Upper lobe of left lung (tissue), 6 donors: Measurements from ENCODE around the gene TMEM221. TPM values are rescaled to one million over a fixed set of nuclear protein-coding genes. Genes with fewer than 3 reads are reported as not detected.

ENCODE experiments used
- ATAC-seq, 2 donors: fragments of 200-7000 bp; cut with Tn5 transposase; one replicate each; pipeline ENCODE4 v1.9.1; 2022; ENCODE audit warnings: mild to moderate bottlenecking in 2 of 2, moderate library complexity in 2 of 2; ENCODE audit not compliant: low FRiP score in 2 of 2
- DNase-seq, 2 donors: peaks; one replicate each; pipeline ENCODE4 v3.0.0-alpha.2; 2019 to 2020
- H3K27ac ChIP-seq, 4 donors: fragments of 200-600 bp; sonication (generic); one replicate each; pipeline ENCODE4 v1.5.1; 2016 to 2019
- H3K27me3 ChIP-seq, 4 donors: fragments of 200-600 bp; sonication (generic); one replicate each; pipeline ENCODE4 v1.5.1; 2017 to 2019
- H3K36me3 ChIP-seq, 4 donors: fragments of 200-600 bp; sonication (generic); one replicate each; pipeline ENCODE4 v1.5.1; 2016 to 2019
- H3K4me1 ChIP-seq, 4 donors: fragments of 200-600 bp; sonication (generic); one replicate each; pipeline ENCODE4 v1.5.1; 2018 to 2019
- H3K4me3 ChIP-seq, 4 donors: fragments of 200-600 bp; sonication (generic); one replicate each; pipeline ENCODE4 v1.5.1; 2017 to 2019; ENCODE audit warnings: mild to moderate bottlenecking in 2 of 4, moderate library complexity in 1 of 4
- H3K9me3 ChIP-seq, 4 donors: fragments of 200-600 bp; sonication (generic); one replicate each; pipeline ENCODE4 v1.5.1; 2018 to 2019
- CTCF ChIP-seq, 6 experiments: fragments of 450-650 bp in 4 of 6; fragments of 200-600 bp in 2 of 6; sonication (generic) in 2 of 6; IDR thresholded peaks; one replicate each; pipeline ENCODE4 v1.5.1; 2016 to 2019; ENCODE audit warnings: antibody characterized with exemption in 6 of 6
- EP300 ChIP-seq, 4 donors: sonication (generic); formaldehyde crosslinking; IDR thresholded peaks; one replicate each; pipeline ENCODE4 v1.5.1; 2017; ENCODE audit warnings: antibody characterized with exemption in 4 of 4, control low read depth in 2 of 4
- POLR2A ChIP-seq, 4 donors: fragments of 450-650 bp; IDR thresholded peaks; one replicate each; pipeline ENCODE4 v1.5.1; 2016 to 2017; ENCODE audit warnings: antibody characterized with exemption in 4 of 4, mild to moderate bottlenecking in 2 of 4
- POLR2AphosphoS5 ChIP-seq, 2 donors: sonication (generic); formaldehyde crosslinking; IDR thresholded peaks; one replicate each; pipeline ENCODE4 v1.5.1; 2017; ENCODE audit warnings: antibody characterized with exemption in 2 of 2
- WGBS, 2 donors: methylation state at CpG; one replicate each; pipeline ENCODE4 v1.1.5; 2017 to 2018; 5-methylcytosine and 5-hydroxymethylcytosine counted together
- total RNA-seq, 6 donors: library from RNA; depleted of rRNA in 4 of 6; stranded (reverse); fragments of >200 nt in 4 of 6; gene quantifications; one replicate each; pipeline versions ENCODE4 v1.1.0 to v1.2.1, GENCODE V29; 2016 to 2021
- donor health status: DM: no; HTN: no; CAD: no; lungs with moderate emphysema.
- donor health status: DM: no; HTN: yes; CAD: no; lungs with severe emphysema.

TMEM221 gene
- total RNA-seq, 6 donors from 2014 or later, result 0.14 TPM; not detected in 5

GRCh38 chr19:17487284-17488121 is 39.0 kb upstream of the TMEM221 start:
- no peaks in the 10 kb centered on the region for H3K9me3 ChIP-seq
- WGBS, 2 donors, result 79 to 87% methylated on average over 12 to 15 of the region's 18 CpGs
- DNase-seq (peak in 1 of 2 donors; percentile 38), ATAC-seq (no peak)
- TF ChIP-seq POLR2AphosphoS5 (IDR thresholded peaks at IDR 0.05), result no peak
- no peak for TF ChIP-seq POLR2A (IDR thresholded peaks at IDR 0.05)
- TF ChIP-seq CTCF (IDR thresholded peaks at IDR 0.05), result no peak
- TF ChIP-seq EP300 (IDR thresholded peaks at IDR 0.05), result no peak
- H3K4me1 ChIP-seq, result peaks cover 17 to 24% (median 21%) of the 10 kb centered on the region in 4 donors
- peak overlapping the region in 1 of 4 donors; percentile 54 for H3K27ac ChIP-seq
- H3K27me3 ChIP-seq, result no peaks in the 10 kb centered on the region
- no peak overlapping the region for H3K4me3 ChIP-seq
- no peaks in the 10 kb centered on the region for H3K36me3 ChIP-seq

- Histone ChIP-seq H3K4me1 (peaks cover 17 to 24% (median 22%) of the 10 kb centered on the region in 4 donors), H3K27me3 (no peaks in the 10 kb centered on the region), H3K36me3 (no peaks in the 10 kb centered on the region), H3K4me3 (no peak overlapping the region), H3K27ac (no peak overlapping the region), H3K9me3 (no peaks in the 10 kb centered on the region)
- 95 to 96% methylated on average over 24 to 41 of the region's 58 CpGs for WGBS, 2 donors
- ATAC-seq, result no peak
- TF ChIP-seq POLR2AphosphoS5 (IDR thresholded peaks at IDR 0.05), result no peak
- no peak for TF ChIP-seq POLR2A (IDR thresholded peaks at IDR 0.05)
- TF ChIP-seq CTCF (IDR thresholded peaks at IDR 0.05), result no peak
- TF ChIP-seq EP300 (IDR thresholded peaks at IDR 0.05), result no peak
- peak in 1 of 2 donors; percentile 80 for DNase-seq
These were observed 38.2 kb upstream of the TMEM221 start for GRCh38 chr19:17486545-17487240.

GRCh38 chr19:17484520-17485185 is 36.2 kb upstream of the TMEM221 start:
- DNase-seq (no peak), ATAC-seq (no peak)
- Histone ChIP-seq H3K27me3 (no peaks in the 10 kb centered on the region), H3K9me3 (no peaks in the 10 kb centered on the region), H3K4me1 (peaks cover 17 to 24% (median 21%) of the 10 kb centered on the region in 4 donors), H3K27ac (no peak overlapping the region), H3K36me3 (no peaks in the 10 kb centered on the region), H3K4me3 (no peak overlapping the region)
- 91 to 92% methylated on average over 6 of the region's 6 CpGs for WGBS, 2 donors
- TF ChIP-seq EP300 (IDR thresholded peaks at IDR 0.05), result no peak
- no peak for TF ChIP-seq CTCF (IDR thresholded peaks at IDR 0.05)
- TF ChIP-seq POLR2A (IDR thresholded peaks at IDR 0.05), result no peak
- no peak for TF ChIP-seq POLR2AphosphoS5 (IDR thresholded peaks at IDR 0.05)

- Histone ChIP-seq H3K27ac (no peak overlapping the region), H3K36me3 (no peaks in the 10 kb centered on the region), H3K9me3 (no peaks in the 10 kb centered on the region), H3K27me3 (no peaks in the 10 kb centered on the region), H3K4me3 (no peak overlapping the region), H3K4me1 (peaks cover 8 to 16% (median 12%) of the 10 kb centered on the region in 4 donors)
- TF ChIP-seq EP300 (IDR thresholded peaks at IDR 0.05), result no peak
- no peak for TF ChIP-seq CTCF (IDR thresholded peaks at IDR 0.05)
- no peak for TF ChIP-seq POLR2A (IDR thresholded peaks at IDR 0.05)
- no peak for TF ChIP-seq POLR2AphosphoS5 (IDR thresholded peaks at IDR 0.05)
- DNase-seq (no peak), ATAC-seq (no peak)
- WGBS, 2 donors, result 90 to 93% methylated on average over 10 of the region's 10 CpGs
These were observed 35.1 kb upstream of the TMEM221 start for GRCh38 chr19:17483605-17484002.
